Karpas-422 (cell line): ENCODE data around the gene JMJD7. TPM values are rescaled to one million over a fixed set of nuclear protein-coding genes. Genes with fewer than 3 reads are reported as not detected.

Experiments used
- DNase-seq: peaks from one replicate; pipeline ENCODE4 v3.0.0-alpha.2; 2015
- H2AFZ ChIP-seq: fragments of 200-600 bp; sonication (generic); 2 replicates; pipeline ENCODE4 v1.6.1; 2014; ENCODE audit warnings: antibody characterized with exemption, low read length, mixed read lengths
- H3K27ac ChIP-seq: fragments of 200-600 bp; sonication (generic); 2 replicates; pipeline ENCODE4 v1.5.1; 2014; ENCODE audit warnings: mild to moderate bottlenecking, low read length, moderate library complexity
- H3K27me3 ChIP-seq: fragments of 200-600 bp; sonication (generic); 2 replicates; pipeline ENCODE4 v1.6.1; 2014; ENCODE audit warnings: low read length, mixed read lengths
- H3K36me3 ChIP-seq: fragments of 200-600 bp; sonication (generic); 2 replicates; pipeline ENCODE4 v1.6.1; 2014; ENCODE audit warnings: low read length, mixed read lengths; ENCODE audit not compliant: insufficient read depth
- H3K4me1 ChIP-seq: fragments of 200-600 bp; sonication (generic); 2 replicates; pipeline ENCODE4 v1.6.1; 2014; ENCODE audit warnings: mild to moderate bottlenecking, low read length, mixed read lengths
- H3K4me2 ChIP-seq: fragments of 200-600 bp; sonication (generic); 2 replicates; pipeline ENCODE4 v1.6.1; 2014; ENCODE audit warnings: low read length, low read depth, mild to moderate bottlenecking; ENCODE audit not compliant: poor library complexity, severe bottlenecking
- H3K4me3 ChIP-seq: fragments of 200-600 bp; sonication (generic); 2 replicates; pipeline ENCODE4 v1.5.1; 2014; ENCODE audit warnings: mild to moderate bottlenecking, antibody characterized with exemption, low read length, mixed read lengths
- H3K79me2 ChIP-seq: fragments of 200-600 bp; sonication (generic); 2 replicates; pipeline ENCODE4 v1.6.1; 2014; ENCODE audit warnings: mild to moderate bottlenecking, low read length, mixed read lengths
- H3K9ac ChIP-seq: fragments of 200-600 bp; sonication (generic); 2 replicates; pipeline ENCODE4 v1.6.0; 2014; ENCODE audit warnings: low read length
- H3K9me2 ChIP-seq: fragments of 200-600 bp; sonication (generic), shearing (Covaris generic); replicated peaks from 2 replicates; pipeline ENCODE4 v1.6.0; 2014; ENCODE audit warnings: mild to moderate bottlenecking, low read length, moderate library complexity; ENCODE audit not compliant: insufficient read depth
- H3K9me3 ChIP-seq: fragments of 300-700, 200-600 bp; sonication (generic); 2 replicates; pipeline ENCODE4 v1.6.1; 2014; ENCODE audit warnings: low read length, mixed read lengths
- H4K20me1 ChIP-seq: fragments of 200-600 bp; sonication (generic); 2 replicates; pipeline ENCODE4 v1.6.1; 2014; ENCODE audit warnings: mild to moderate bottlenecking, antibody characterized with exemption, low read length, low read depth; ENCODE audit not compliant: insufficient read depth
- total RNA-seq: library from RNA; depleted of rRNA; stranded (reverse); fragments of >200 nt; shearing (Covaris generic); gene quantifications from 2 replicates; pipeline ENCODE4 v1.2.3, GENCODE V29; 2014; ENCODE audit warnings: low replicate concordance

Gene JMJD7
- total RNA-seq, 1 experiment from 2014 or later: 2.8 TPM

DNA sequence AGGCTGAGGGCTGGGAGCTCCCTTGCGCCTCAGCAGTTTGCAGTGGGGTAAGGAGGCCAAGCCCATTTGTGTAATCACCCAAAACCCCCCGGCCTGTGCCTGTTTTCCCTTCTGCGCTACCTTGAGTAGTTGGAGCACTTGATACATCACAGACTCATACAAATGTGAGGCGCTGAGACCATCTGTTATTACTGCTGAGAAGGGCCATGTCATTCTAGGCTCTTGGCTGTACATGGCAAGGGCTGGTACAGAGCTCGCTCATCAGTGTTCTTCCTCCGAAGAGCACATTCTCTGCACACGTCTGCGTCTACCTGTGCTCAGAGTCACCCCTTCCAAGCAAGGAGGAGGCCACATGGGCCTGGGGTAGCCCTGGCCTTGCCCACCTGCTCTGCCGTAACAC is 20.1 kb downstream of the JMJD7 start:
- no peaks in the 10 kb centered on the region for H3K79me2 ChIP-seq
- no peaks in the 10 kb centered on the region for H4K20me1 ChIP-seq
- no peaks in the 10 kb centered on the region for H3K27me3 ChIP-seq
- no peak overlapping the region for H3K4me3 ChIP-seq
- H3K27ac ChIP-seq: no peak overlapping the region
- no peaks in the 10 kb centered on the region for H3K9me3 ChIP-seq
- no peaks in the 10 kb centered on the region for H3K4me1 ChIP-seq
- DNase-seq: no peak
- H3K9me2 ChIP-seq: no peaks in the 10 kb centered on the region
- no peaks in the 10 kb centered on the region for H3K36me3 ChIP-seq
- H3K9ac ChIP-seq: no peak overlapping the region
- H3K4me2 ChIP-seq: no peak overlapping the region
- H2AFZ ChIP-seq: no peak overlapping the region

DNA sequence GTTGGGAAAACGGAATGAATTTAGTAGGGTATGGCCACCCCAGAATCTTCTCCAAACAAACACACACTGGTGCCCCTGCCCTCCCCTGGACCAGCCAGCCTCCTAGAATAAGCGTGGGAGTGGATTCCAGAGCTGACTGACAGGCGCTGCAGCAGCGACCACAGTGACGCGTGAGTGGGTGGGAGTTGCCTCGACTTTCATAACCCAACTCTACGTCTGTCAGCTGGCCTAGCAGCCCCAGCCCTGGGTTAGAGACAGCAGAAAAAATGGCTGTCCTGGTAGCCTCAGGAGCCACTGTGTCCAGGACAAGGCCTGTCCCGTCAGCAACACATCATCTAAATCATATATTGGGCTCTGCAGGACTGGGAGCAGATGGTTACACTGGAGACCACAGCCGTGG is 20.7 kb downstream of the JMJD7 start:
- DNase-seq: no peak
- Histone ChIP-seq H3K4me2 (no peak overlapping the region), H3K9me2 (no peaks in the 10 kb centered on the region), H2AFZ (no peak overlapping the region), H3K9me3 (no peaks in the 10 kb centered on the region), H3K4me3 (no peak overlapping the region), H3K27ac (no peak overlapping the region), H3K4me1 (no peaks in the 10 kb centered on the region), H3K36me3 (no peaks in the 10 kb centered on the region), H3K79me2 (no peaks in the 10 kb centered on the region), H4K20me1 (no peaks in the 10 kb centered on the region), H3K9ac (no peak overlapping the region), H3K27me3 (no peaks in the 10 kb centered on the region)

DNA sequence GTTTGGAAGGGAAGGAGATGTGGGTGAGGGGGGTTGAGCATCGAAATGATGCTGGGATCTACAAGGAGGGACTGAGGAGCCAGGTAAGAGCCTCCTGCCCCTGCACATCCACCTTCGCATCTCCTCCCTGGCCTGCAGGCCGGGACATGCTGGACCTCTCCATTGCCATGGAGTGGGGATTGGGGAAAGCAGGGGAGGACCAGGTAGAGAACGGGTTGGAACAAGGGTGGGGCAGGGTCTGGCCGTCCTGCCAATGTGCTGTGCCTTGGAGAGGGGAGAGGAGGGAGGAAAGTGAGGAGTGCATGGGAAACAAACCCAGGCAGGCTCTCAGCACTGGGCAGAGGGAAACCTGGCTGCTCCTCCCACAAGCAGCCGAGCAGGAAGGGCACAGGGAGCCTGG is 21.3 kb downstream of the JMJD7 start:
- H3K36me3 ChIP-seq: no peaks in the 10 kb centered on the region
- H3K9ac ChIP-seq: no peak overlapping the region
- no peaks in the 10 kb centered on the region for H4K20me1 ChIP-seq
- no peaks in the 10 kb centered on the region for H3K27me3 ChIP-seq
- no peak overlapping the region for H2AFZ ChIP-seq
- H3K4me1 ChIP-seq: no peaks in the 10 kb centered on the region
- no peaks in the 10 kb centered on the region for H3K9me3 ChIP-seq
- no peaks in the 10 kb centered on the region for H3K79me2 ChIP-seq
- no peaks in the 10 kb centered on the region for H3K9me2 ChIP-seq
- H3K4me2 ChIP-seq: no peak overlapping the region
- no peak overlapping the region for H3K27ac ChIP-seq
- H3K4me3 ChIP-seq: no peak overlapping the region
- DNase-seq: no peak

DNA sequence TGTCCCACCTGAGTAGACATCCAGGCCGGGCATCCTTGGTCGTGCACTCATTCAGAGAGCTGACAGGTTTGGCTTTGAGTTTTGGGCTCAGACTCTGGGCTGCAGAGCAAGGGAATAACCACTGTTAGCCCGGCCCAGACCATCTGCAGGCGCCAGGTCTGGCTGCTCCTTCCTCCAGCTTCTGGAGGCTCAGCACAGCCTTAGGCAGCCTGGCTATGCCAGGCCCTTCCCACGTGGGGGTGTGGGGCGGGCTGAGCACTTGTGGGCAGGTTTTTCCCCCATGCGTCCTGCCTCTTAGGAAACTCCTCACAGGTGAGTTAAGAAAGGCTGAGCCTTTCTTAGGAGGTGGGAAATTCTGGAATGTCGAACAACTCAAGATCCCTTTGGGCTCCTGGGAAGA is 22.0 kb downstream of the JMJD7 start:
- Histone ChIP-seq H3K27ac (no peak overlapping the region), H3K4me1 (no peaks in the 10 kb centered on the region), H3K9ac (no peak overlapping the region), H3K4me2 (no peak overlapping the region), H3K4me3 (no peak overlapping the region), H2AFZ (no peak overlapping the region), H3K9me3 (no peaks in the 10 kb centered on the region), H3K9me2 (no peaks in the 10 kb centered on the region), H4K20me1 (no peaks in the 10 kb centered on the region), H3K36me3 (no peaks in the 10 kb centered on the region), H3K27me3 (no peaks in the 10 kb centered on the region), H3K79me2 (no peaks in the 10 kb centered on the region)
- DNase-seq: no peak

DNA sequence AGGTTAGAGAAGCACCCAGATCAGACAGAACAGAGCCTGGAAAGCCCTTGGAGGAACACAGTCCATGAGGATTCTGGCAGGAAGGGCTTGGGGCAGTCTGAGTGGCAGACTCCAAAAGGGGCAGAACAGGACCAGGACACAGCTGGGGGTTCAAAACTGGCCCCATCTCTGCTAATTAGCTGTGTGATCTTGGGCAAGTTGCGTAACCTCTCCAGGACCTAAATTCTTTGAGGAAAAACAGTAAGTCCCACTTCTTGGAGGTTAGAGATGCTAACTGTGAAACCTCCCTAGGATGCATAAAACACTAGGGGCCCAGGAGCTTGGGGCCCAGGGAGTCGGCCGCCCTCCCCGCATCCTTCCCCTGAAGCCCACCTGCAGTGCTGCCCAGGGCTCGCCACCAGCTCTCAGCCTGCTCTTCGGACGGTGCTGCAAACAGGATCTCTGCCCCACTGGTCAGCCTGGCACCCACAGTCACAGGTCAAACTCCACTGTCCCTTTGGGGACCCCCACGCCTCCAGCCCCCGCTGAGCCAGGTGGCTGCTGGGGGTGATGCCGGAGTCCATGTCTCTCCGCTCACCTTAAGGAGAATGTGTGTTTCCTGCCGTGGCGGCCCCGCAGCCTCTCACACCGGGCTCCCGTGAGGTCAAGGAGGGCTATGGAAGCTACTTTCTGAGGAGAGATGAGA is 22.7 kb downstream of the JMJD7 start:
- Histone ChIP-seq H3K27ac (no peak overlapping the region), H3K4me2 (no peak overlapping the region), H3K4me1 (no peaks in the 10 kb centered on the region), H3K27me3 (no peaks in the 10 kb centered on the region), H3K4me3 (no peak overlapping the region), H2AFZ (no peak overlapping the region), H4K20me1 (no peaks in the 10 kb centered on the region), H3K9me2 (no peaks in the 10 kb centered on the region), H3K79me2 (no peaks in the 10 kb centered on the region), H3K9me3 (no peaks in the 10 kb centered on the region), H3K36me3 (no peaks in the 10 kb centered on the region), H3K9ac (no peak overlapping the region)
- no peak for DNase-seq

DNA sequence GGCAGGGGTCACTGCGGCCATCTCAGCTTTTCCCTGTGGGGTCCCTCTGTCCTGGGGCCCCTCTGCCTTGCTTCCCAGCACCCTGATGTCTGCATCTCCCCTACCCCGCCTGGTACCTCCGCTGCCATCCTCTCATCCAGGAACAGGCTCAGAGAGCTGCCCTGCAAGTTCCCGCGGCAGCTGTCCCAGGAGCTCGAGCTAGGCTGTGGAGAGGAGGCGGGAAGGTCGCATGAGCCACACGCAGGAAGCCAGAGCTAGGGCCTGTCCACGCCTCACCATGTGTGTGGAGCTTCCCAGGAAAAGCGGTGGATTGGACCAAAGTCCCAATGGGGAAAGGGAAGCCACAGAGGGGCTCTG is 23.3 kb downstream of the JMJD7 start:
- DNase-seq: no peak
- H3K4me1 ChIP-seq: no peaks in the 10 kb centered on the region
- H3K79me2 ChIP-seq: no peaks in the 10 kb centered on the region

DNA sequence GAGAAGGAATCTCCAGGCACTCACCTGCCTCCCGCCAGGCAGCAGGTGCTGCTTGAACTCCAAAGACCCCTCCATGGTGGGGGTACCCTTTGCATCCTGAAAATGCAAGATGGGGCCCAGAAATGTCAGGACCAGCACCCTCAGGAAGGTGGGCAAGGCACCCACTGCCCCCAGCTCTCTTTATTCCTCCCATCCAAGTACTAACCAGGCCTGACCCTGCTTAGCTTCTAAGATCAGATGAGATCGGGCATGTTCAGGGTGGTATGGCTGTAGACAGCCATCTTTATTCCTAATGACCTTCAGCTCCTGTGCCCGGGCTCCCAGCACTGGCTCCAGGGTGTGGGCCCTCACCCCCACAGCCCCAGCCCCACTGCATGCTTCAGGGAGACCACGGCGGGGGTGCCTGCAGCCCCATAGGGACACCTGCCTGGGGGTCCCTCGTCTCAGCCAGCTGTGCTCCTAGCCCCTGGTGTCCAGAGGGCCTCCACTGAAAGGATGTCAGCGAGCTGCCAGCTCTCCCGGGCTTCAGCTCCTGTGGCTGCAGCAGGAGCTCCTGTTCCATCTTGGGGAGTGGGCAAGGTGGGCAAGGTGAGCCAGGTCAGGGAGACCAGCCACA is 24.0 kb downstream of the JMJD7 start:
- no peaks in the 10 kb centered on the region for H3K36me3 ChIP-seq
- no peaks in the 10 kb centered on the region for H3K79me2 ChIP-seq
- no peak overlapping the region for H3K27ac ChIP-seq
- no peak overlapping the region for H3K4me2 ChIP-seq
- H3K9me3 ChIP-seq: no peaks in the 10 kb centered on the region
- no peak overlapping the region for H3K9ac ChIP-seq
- H2AFZ ChIP-seq: no peak overlapping the region
- H3K4me3 ChIP-seq: no peak overlapping the region
- H3K4me1 ChIP-seq: no peaks in the 10 kb centered on the region
- peak; percentile 46 for DNase-seq
- H3K9me2 ChIP-seq: no peaks in the 10 kb centered on the region
- H3K27me3 ChIP-seq: no peaks in the 10 kb centered on the region
- no peaks in the 10 kb centered on the region for H4K20me1 ChIP-seq

More for the DNA sequence above, 23.3 kb downstream of the JMJD7 start:
- Histone ChIP-seq H3K9ac (no peak overlapping the region), H3K27ac (no peak overlapping the region), H3K36me3 (no peaks in the 10 kb centered on the region), H3K27me3 (no peaks in the 10 kb centered on the region), H3K4me3 (no peak overlapping the region), H4K20me1 (no peaks in the 10 kb centered on the region), H3K4me2 (no peak overlapping the region), H3K9me2 (no peaks in the 10 kb centered on the region), H3K9me3 (no peaks in the 10 kb centered on the region), H2AFZ (no peak overlapping the region)

DNA sequence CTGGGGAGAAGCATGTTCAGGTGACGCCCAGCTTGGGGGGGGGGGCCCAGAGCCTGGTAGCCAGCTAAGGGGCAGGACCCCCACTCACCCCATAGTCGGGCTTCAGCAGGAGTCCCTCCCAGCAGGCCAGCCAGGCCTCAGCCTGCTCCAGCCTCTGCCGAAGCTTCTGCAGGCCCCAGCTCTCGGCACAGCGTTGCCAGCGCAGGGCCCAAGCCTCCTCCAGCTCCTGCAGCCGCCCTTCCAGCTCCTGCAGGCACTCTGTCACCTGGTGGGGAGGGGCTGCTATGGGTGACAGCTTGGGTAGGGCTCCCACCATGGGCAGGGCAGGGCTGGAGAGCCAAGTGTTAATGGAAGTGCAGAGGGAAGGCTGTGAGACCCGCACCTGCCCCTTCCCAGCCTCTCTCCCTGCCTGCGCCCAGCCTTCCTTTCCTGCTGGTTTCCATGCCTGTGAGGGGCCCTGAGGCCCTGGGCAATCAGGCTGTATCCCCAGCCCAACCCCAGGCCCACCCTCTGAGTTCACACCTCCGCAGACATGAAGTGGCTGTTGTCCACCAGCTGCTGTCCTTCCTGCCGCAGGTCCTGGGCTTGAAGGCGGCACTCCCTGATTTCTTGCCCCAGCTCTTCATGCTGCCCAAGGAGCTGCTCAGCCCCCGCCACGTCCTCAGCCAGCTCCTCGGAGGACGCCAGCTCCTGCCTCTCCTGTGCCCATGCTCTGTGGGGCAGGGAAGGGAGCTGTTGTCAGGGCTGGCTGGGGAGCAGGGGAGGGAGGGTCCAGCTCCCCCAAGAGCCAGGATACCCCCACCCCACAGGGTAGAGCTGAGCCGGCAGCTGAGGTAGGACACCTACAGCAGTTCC is 25.1 kb downstream of the JMJD7 start:
- no peaks in the 10 kb centered on the region for H3K9me2 ChIP-seq
- no peaks in the 10 kb centered on the region for H3K79me2 ChIP-seq
- H3K4me3 ChIP-seq: no peak overlapping the region
- H3K27ac ChIP-seq: no peak overlapping the region
- H3K9me3 ChIP-seq: no peaks in the 10 kb centered on the region
- H4K20me1 ChIP-seq: no peaks in the 10 kb centered on the region
- H3K9ac ChIP-seq: no peak overlapping the region
- H3K36me3 ChIP-seq: no peaks in the 10 kb centered on the region
- H2AFZ ChIP-seq: no peak overlapping the region
- H3K27me3 ChIP-seq: no peaks in the 10 kb centered on the region
- H3K4me2 ChIP-seq: no peak overlapping the region
- no peak for DNase-seq
- H3K4me1 ChIP-seq: no peaks in the 10 kb centered on the region
